ENCODE results near the gene LRRC58.
"Not testable (repeated sequence)": the region's sequence is repeated elsewhere in the genome, so short reads cannot be mapped to it uniquely, and the experiment has no call there.

The LRRC58 gene

DNA sequence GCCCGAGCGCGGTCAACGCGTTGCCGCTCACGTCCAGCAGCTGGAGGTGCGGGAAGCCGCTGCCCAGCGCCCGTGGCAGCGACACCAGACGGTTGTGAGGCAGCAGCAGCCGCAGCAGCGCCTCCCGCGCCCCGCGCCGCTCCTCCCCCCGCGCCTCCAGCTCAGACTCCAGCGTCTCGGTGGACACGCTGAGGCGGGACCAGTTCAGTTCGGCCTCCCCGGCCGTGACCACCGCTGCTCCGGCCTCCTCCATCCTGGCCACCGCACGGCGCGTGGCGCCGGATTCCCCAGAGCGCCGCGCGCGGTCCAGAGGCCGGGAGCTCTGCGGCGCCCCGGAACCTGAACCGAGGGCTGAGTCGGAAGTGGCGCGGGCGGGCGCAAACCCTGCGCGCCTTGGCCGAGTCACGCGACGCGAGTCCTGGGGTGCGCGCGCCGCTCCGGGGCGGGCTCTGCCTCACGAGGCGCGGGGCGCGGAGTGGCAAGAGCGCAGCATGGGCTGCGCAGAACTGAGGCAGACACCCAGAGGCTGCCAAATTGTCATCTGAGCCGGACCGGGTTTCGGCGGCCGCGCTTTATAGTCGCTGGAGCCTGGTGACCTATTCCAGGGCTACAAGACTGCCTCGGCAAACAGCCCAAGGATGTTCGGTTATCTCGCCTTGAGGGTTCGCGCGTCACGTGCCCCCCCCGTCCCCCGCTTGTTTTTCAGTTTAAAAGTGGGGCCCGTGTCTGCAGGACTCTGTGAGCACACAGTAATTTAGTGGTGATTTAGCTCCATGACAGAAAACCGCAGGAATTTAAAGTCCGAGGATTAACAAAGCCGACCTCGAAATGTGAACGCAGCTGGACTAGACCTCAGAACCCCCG is at the start of gene LRRC58:
Gene LRRC58 (minus strand): TSS at position 364 of the 864 bp plus-strand sequence. CDS start 111 bp downstream, at position 253.
- peak; percentile 86 for DNase-seq (ENCODE audit: low read depth)

DNA sequence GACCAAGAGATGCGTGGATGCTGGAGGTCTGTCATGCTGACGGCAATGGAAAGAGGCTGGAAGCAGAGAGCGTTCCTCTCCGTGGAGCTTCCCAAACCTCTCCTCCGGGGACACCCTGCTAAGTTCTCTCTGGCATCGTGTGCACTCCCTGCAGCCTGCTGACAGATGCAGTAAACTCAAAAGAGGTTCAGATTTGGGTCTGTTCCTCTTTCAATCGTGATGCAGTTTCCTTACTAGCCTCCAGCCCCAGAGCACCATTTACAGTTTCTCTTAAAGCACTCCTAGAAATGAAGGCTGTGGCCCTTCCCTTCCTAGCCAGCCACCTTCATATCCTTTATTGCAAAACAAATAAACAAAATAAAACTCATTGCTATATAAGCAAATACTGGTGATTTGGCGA is 47.3 kb upstream of the LRRC58 start:
- DNase-seq (ENCODE audit: low read depth) = no peak

DNA sequence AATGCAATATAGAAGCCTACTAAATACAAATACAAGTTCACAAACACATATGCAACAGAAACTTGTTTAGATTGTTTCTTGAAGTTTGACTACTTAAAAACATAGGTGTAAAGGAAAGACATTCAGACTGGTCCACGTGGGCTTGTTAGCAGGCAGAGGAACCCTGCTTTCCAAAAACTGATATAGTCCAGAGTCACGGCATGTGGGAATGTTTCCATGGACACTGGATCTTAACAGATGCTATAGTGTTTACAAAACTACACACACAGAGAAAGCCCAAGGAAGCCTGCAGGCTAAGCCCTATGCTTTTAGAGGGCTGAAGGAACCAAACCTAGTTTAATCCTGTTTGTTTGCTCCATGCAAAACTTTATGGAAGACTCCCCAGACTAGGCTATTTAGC is 45.2 kb upstream of the LRRC58 start:
- no peak for DNase-seq (ENCODE audit: low read depth)

GRCh38 chr3:120393761-120394160 is 44.6 kb upstream of the LRRC58 start:
- DNase-seq (ENCODE audit: low read depth) = no peak

GRCh38 chr3:120393243-120393642 is 44.1 kb upstream of the LRRC58 start:
- DNase-seq (ENCODE audit: low read depth) = no peak

DNA sequence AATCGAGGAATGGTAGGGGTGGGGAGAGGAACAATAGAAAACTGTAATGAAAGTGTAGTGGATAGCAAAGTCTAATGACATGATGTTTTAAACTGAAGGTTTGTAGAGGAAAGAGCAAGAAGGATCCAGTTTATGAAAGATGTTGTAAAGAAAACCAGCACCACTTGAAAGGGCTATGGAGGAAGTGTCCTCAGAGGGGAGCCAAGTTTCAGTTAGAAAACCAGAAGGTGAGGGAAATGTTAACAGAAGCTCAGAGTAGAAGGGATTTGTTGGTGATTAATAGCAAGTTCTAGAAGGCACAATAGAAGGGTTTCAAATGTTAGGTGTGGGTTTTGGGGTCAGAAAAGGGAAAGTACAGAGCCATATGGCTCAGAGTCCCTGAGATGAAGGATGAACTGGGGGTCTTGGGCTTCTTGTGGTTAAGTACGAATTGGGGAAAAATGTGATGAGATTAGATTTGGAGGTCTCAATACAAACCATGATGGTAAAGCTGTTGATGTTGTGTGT is 33.8 kb upstream of the LRRC58 start:
- DNase-seq (ENCODE audit: low read depth) = no peak

- DNase-seq (ENCODE audit: low read depth) = no peak
Measured at GRCh38 chr3:120381503-120381902, 32.3 kb upstream of the LRRC58 start.

GRCh38 chr3:120377948-120378347 is 28.8 kb upstream of the LRRC58 start:
- not testable (repeated sequence) for DNase-seq (ENCODE audit: low read depth)

DNA sequence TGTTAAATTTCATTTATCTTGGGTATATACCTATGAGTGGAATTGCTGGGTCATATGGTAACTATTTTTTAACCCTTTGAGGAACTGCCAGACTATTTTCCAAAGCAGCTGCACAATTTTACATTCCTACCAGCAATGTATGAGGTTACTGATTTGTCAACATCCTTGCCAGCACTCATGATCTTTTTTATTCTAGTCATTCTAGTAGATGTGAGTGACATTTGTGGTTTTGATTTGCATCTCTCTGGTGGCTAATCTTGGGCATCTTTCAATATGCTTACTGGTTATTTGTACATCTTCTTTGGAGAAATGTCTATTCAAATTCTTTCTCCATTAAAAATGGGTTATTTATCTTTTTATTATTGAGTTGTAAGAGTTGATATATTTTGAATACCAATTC is 21.3 kb upstream of the LRRC58 start:
- no peak for DNase-seq (ENCODE audit: low read depth)

- no peak for DNase-seq (ENCODE audit: low read depth)
Measured at GRCh38 chr3:120369037-120369467, 19.9 kb upstream of the LRRC58 start.

GRCh38 chr3:120368172-120368571 is 19.0 kb upstream of the LRRC58 start:
- DNase-seq (ENCODE audit: low read depth) = no peak

DNA sequence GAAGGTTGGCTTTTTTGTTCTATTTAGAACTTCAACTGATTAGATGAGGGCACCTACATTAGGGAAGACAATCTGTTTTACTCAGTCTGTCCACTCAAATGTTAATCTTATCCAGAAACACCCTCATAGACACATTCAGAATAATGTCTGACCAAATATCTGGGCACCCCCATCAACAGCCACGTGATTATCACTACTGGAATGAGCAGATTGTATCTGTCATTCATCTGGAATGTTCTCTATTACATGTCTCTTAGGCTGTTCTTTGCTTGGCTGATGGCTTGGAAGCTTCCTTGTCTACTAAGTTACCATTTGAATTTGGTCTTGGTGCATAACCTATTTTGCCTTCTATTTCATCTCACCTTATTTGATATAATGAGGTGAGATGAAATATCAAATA is 15.7 kb upstream of the LRRC58 start:
- no peak for DNase-seq (ENCODE audit: low read depth)

GRCh38 chr3:120364101-120364500 is 14.9 kb upstream of the LRRC58 start:
- no peak for DNase-seq (ENCODE audit: low read depth)

GRCh38 chr3:120357807-120358206 is 8.7 kb upstream of the LRRC58 start:
- DNase-seq (ENCODE audit: low read depth) = no peak

GRCh38 chr3:120355486-120355885 is 6.3 kb upstream of the LRRC58 start:
- DNase-seq (ENCODE audit: low read depth) = no peak

- DNase-seq (ENCODE audit: low read depth) = no peak
Measured at GRCh38 chr3:120353463-120353862, 4.3 kb upstream of the LRRC58 start.

- no peak for DNase-seq (ENCODE audit: low read depth)
Measured at GRCh38 chr3:120352017-120352416, 2.9 kb upstream of the LRRC58 start.

- DNase-seq (ENCODE audit: low read depth) = no peak
Measured at GRCh38 chr3:120350401-120350941, 1.3 kb upstream of the LRRC58 start.

DNA sequence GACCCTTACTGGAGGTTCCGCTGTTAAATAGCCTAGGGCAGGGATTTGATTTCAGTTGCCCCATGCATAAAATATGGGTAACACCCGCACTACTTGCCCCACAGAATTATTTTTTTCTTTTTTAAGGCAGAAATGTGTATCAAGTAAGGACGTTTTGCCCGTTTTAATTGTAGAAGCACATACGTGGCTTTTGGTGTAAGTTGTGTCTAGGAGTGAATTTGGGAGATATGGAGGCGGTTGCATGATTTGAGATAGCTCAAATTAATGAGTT is 636 bp upstream of the LRRC58 start:
- DNase-seq (ENCODE audit: low read depth) = no peak

- DNase-seq (ENCODE audit: low read depth) = peak; percentile 42
Measured at GRCh38 chr3:120348065-120348990, 826 bp downstream of the LRRC58 start.

GRCh38 chr3:120344349-120344748 is 4.8 kb downstream of the LRRC58 start:
- no peak for DNase-seq (ENCODE audit: low read depth)

- no peak for DNase-seq (ENCODE audit: low read depth)
Measured at GRCh38 chr3:120341658-120342346, 7.4 kb downstream of the LRRC58 start.

All from activated T-cell treated with anti-CD3 and anti-CD28 coated beads for 1 hour (primary cell).